HCT116 (cell line): ENCODE data around the gene SSTR3. TPM values are rescaled to one million over a fixed set of nuclear protein-coding genes. Genes with fewer than 3 reads are reported as not detected.

ENCODE experiments used
- ATAC-seq: fragments of 200-7000 bp; cut with Tn5 transposase; 2 replicates; pipeline ENCODE4 v1.9.1; 2020; ENCODE audit warnings: mild to moderate bottlenecking, moderate library complexity
- BruUV-seq: library from RNA; stranded (reverse); fragments of 400-500 nt; replicated peaks from 2 replicates; lab custom pipeline; 2021; lab: Mats Ljungman, UMichigan
- CTCF ChIA-PET: fragments of 300-600 bp; sonication (Branson Sonifier 250); formaldehyde crosslinking; loops from one replicate; lab custom pipeline; 2021; ENCODE audit warnings: antibody characterized with exemption; lab: Charles Lee
- POLR2A ChIA-PET: fragments of 300-600, 350-600 bp; sonication (Branson Sonifier 250); formaldehyde crosslinking; loops from one replicate; lab custom pipeline; 2021; ENCODE audit warnings: antibody characterized with exemption; lab: Charles Lee
- RAD21 ChIA-PET, 2 experiments: fragments of 300-600 bp; sonication (Branson Sonifier 250); formaldehyde crosslinking; loops; one replicate each; lab custom pipeline; 2023; ENCODE audit warnings: low total read pairs in 2 of 2; ENCODE audit not compliant: uncharacterized antibody in 2 of 2, unreplicated experiment in 2 of 2, low non-redundant PET in 1 of 2; lab: Charles Lee
- DNase-seq: peaks from one replicate; pipeline ENCODE4 v3.0.0-alpha.2; 2010; ENCODE audit warnings: low read depth, low spot score
- H2AFZ ChIP-seq: fragments of 200-600 bp; shearing (Covaris generic), sonication (generic); 2 replicates; pipeline ENCODE4 v1.6.1; 2017; ENCODE audit warnings: low read depth, mixed run types, mixed read lengths, antibody characterized with exemption, low read length; ENCODE audit not compliant: poor library complexity, severe bottlenecking
- H3K27ac ChIP-seq: 2 replicates; pipeline ENCODE4 v1.5.1; 2012; ENCODE audit warnings: low read depth, low read length
- H3K27me3 ChIP-seq: fragments of 200-600 bp; sonication (generic); 2 replicates; pipeline ENCODE4 v1.6.1; 2016; ENCODE audit warnings: mixed run types, low read length, mixed read lengths; ENCODE audit not compliant: insufficient read depth
- H3K36me3 ChIP-seq, 2 experiments: fragments of 200-500 bp in 1 of 2; fragments of 200-600 bp in 1 of 2; sonication (Bioruptor generic) in 1 of 2; sonication (generic) in 1 of 2; 2 replicates each; pipeline versions ENCODE4 v1.5.1 to v1.6.1; 2014 to 2016; ENCODE audit warnings: low read length in 2 of 2, inconsistent platforms in 1 of 2, mixed read lengths in 1 of 2, mixed run types in 1 of 2; ENCODE audit not compliant: insufficient read depth in 2 of 2, control insufficient read depth in 1 of 2
- H3K4me1 ChIP-seq, 2 experiments: fragments of 200-600 bp in 1 of 2; sonication (generic) in 1 of 2; 2 replicates each; pipeline versions ENCODE4 v1.5.1 to v1.6.1; 2012 to 2017; ENCODE audit warnings: low read length in 2 of 2, inconsistent platforms in 1 of 2, mild to moderate bottlenecking in 1 of 2, mixed read lengths in 1 of 2, mixed run types in 1 of 2, moderate library complexity in 1 of 2; ENCODE audit not compliant: insufficient read depth in 2 of 2, control insufficient read depth in 1 of 2
- H3K4me2 ChIP-seq: fragments of 200-600 bp; sonication (generic); 2 replicates; pipeline ENCODE4 v1.6.1; 2017; ENCODE audit warnings: mixed run types, low read length, mixed read lengths
- H3K4me3 ChIP-seq, 2 experiments: fragments of 200-600 bp in 1 of 2; sonication (generic) in 1 of 2; replicated peaks in 1 of 2; 2 replicates each; pipeline ENCODE4 v1.5.1; 2011 to 2016; ENCODE audit warnings: low read length in 2 of 2, control low read depth in 1 of 2, low read depth in 1 of 2, mild to moderate bottlenecking in 1 of 2, mixed read lengths in 1 of 2, mixed run types in 1 of 2
- H3K79me2 ChIP-seq: fragments of 200-600 bp; sonication (generic); 2 replicates; pipeline ENCODE4 v1.6.1; 2017; ENCODE audit warnings: mild to moderate bottlenecking, mixed run types, low read length, moderate library complexity, mixed read lengths; ENCODE audit not compliant: insufficient read depth
- H3K9ac ChIP-seq: fragments of 200-600 bp; sonication (generic); 2 replicates; pipeline ENCODE4 v1.6.1; 2016; ENCODE audit warnings: low read length, mixed read lengths
- H3K9me2 ChIP-seq: fragments of 200-600 bp; sonication (generic), shearing (Covaris generic); 2 replicates; pipeline ENCODE4 v1.6.1; 2017; ENCODE audit warnings: mixed run types, mild to moderate bottlenecking, moderate library complexity; ENCODE audit not compliant: insufficient read depth
- H3K9me3 ChIP-seq, 2 experiments: fragments of 200-500 bp in 1 of 2; fragments of 200-600 bp in 1 of 2; sonication (Bioruptor generic) in 1 of 2; sonication (generic) in 1 of 2; 2 replicates each; pipeline ENCODE4 v1.6.1; 2014 to 2017; ENCODE audit warnings: low read length in 2 of 2, mixed read lengths in 2 of 2, inconsistent platforms in 1 of 2, low read depth in 1 of 2, mild to moderate bottlenecking in 1 of 2, mixed run types in 1 of 2, moderate library complexity in 1 of 2; ENCODE audit not compliant: control insufficient read depth in 1 of 2, insufficient read depth in 1 of 2
- H4K20me1 ChIP-seq: fragments of 200-600 bp; sonication (generic), shearing (Covaris generic); 2 replicates; pipeline ENCODE4 v1.6.1; 2017; ENCODE audit warnings: mixed run types, mild to moderate bottlenecking, moderate library complexity; ENCODE audit not compliant: insufficient read depth
- CBX3 ChIP-seq: IDR thresholded peaks from 2 replicates; pipeline ENCODE4 v1.6.1; 2012; ENCODE audit warnings: low read depth
- CTCF ChIP-seq, 3 experiments: fragments of 200-600 bp in 1 of 3; sonication (generic) in 1 of 3; IDR thresholded peaks in 2 of 3; conservative IDR thresholded peaks in 1 of 3; 2 replicates each; pipeline ENCODE4 v1.5.1; 2012 to 2017; ENCODE audit warnings: low read depth in 2 of 3, low read length in 2 of 3, antibody characterized with exemption in 1 of 3, borderline replicate concordance in 1 of 3, control low read depth in 1 of 3, mild to moderate bottlenecking in 1 of 3, mixed read lengths in 1 of 3, mixed run types in 1 of 3, moderate library complexity in 1 of 3; ENCODE audit not compliant: insufficient read depth in 1 of 3
- EGR1 ChIP-seq: IDR thresholded peaks from 2 replicates; pipeline ENCODE4 v1.6.1; 2012; ENCODE audit warnings: low read depth
- FOSL1 ChIP-seq: IDR thresholded peaks from 2 replicates; pipeline ENCODE4 v1.6.1; 2012; ENCODE audit warnings: low read depth
- JUND ChIP-seq: IDR thresholded peaks from 2 replicates; pipeline ENCODE4 v1.6.1; 2012
- MAX ChIP-seq: IDR thresholded peaks from 2 replicates; pipeline ENCODE4 v1.6.1; 2012
- POLR2AphosphoS5 ChIP-seq: IDR thresholded peaks from 2 replicates; pipeline ENCODE4 v1.6.1; 2011; ENCODE audit warnings: mild to moderate bottlenecking, low read depth, low read length, moderate library complexity
- RAD21 ChIP-seq: IDR thresholded peaks from 2 replicates; pipeline ENCODE4 v1.6.1; 2012; ENCODE audit warnings: low read depth, mild to moderate bottlenecking
- REST ChIP-seq: IDR thresholded peaks from 2 replicates; pipeline ENCODE4 v1.6.1; 2012; ENCODE audit warnings: low read depth
- SIN3A ChIP-seq: IDR thresholded peaks from 2 replicates; pipeline ENCODE4 v1.6.1; 2012; ENCODE audit warnings: low read depth
- SP1 ChIP-seq: IDR thresholded peaks from 2 replicates; pipeline ENCODE4 v1.6.1; 2012; ENCODE audit warnings: low read depth
- SRF ChIP-seq: IDR thresholded peaks from 2 replicates; pipeline ENCODE4 v1.6.1; 2012; ENCODE audit warnings: low read depth
- TCF7L2 ChIP-seq: IDR thresholded peaks from 2 replicates; pipeline ENCODE4 v1.7.0; 2011; ENCODE audit warnings: borderline replicate concordance, inconsistent platforms; ENCODE audit not compliant: insufficient read depth, insufficient read length; ENCODE audit errors: extremely low read depth
- ZBTB33 ChIP-seq: IDR thresholded peaks from 2 replicates; pipeline ENCODE4 v1.6.1; 2011; ENCODE audit warnings: mild to moderate bottlenecking, low read length, moderate library complexity; ENCODE audit not compliant: insufficient replicate concordance; ENCODE audit errors: extremely low read depth
- ZFX ChIP-seq: fragments of 450-650 bp; IDR thresholded peaks from 2 replicates; pipeline ENCODE4 v1.6.1; 2017
- ZNF274 ChIP-seq: fragments of 200-500 bp; sonication (Bioruptor generic); IDR thresholded peaks from 2 replicates; pipeline ENCODE4 v1.6.1; 2014; ENCODE audit warnings: mild to moderate bottlenecking, low read depth, low read length, inconsistent platforms
- intact Hi-C: fragments of 100-400 bp; cut with micrococcal nuclease; formaldehyde crosslinking; loops from 2 replicates; pipeline ENCODE4 v1.10.0; 2022
- total RNA-seq: library from RNA; stranded (reverse); gene quantifications from one replicate; pipeline ENCODE4 v1.2.1, GENCODE V29; 2021; ENCODE audit not compliant: unreplicated experiment

The SSTR3 gene
- total RNA-seq, 1 experiment from 2014 or later = not detected

- no peak for TF ChIP-seq FOSL1
- TF ChIP-seq SRF = no peak
- TF ChIP-seq SIN3A = no peak
- no peak for TF ChIP-seq CTCF (IDR thresholded peaks at IDR 0.05 in 2 of 3, conservative IDR thresholded peaks at IDR 0.05 in 1 of 3; ENCODE audit: borderline replicate concordance in 1 of 3, insufficient read depth in 1 of 3, low read depth in 2 of 3, low read length in 2 of 3)
- no peak for TF ChIP-seq ZFX
- TF ChIP-seq EGR1 = no peak
- TF ChIP-seq ZNF274 = no peak
- no peak for TF ChIP-seq REST
- TF ChIP-seq MAX = no peak
- no peak for TF ChIP-seq POLR2AphosphoS5
- no peak for TF ChIP-seq JUND
- no peak for TF ChIP-seq RAD21
- TF ChIP-seq SP1 = no peak
- no peak for TF ChIP-seq CBX3
- no peak for TF ChIP-seq TCF7L2
- no peak for TF ChIP-seq ZBTB33
- ATAC-seq (no peak), DNase-seq (no peak)
- Histone ChIP-seq H4K20me1 (no peaks in the 10 kb centered on the region), H3K79me2 (no peaks in the 10 kb centered on the region), H3K9me3 (no peaks in the 10 kb centered on the region), H2AFZ (no peak overlapping the region), H3K27me3 (no peaks in the 10 kb centered on the region), H3K9ac (no peak overlapping the region), H3K4me1 (peaks cover 57 to 95% of the 10 kb centered on the region in 2 experiments), H3K9me2 (no peaks in the 10 kb centered on the region), H3K4me3 (no peak overlapping the region), H3K4me2 (no peak overlapping the region), H3K36me3 (no peaks in the 10 kb centered on the region), H3K27ac (no peak overlapping the region)
- ChIA-PET CTCF (no interaction called here), RAD21 (no interaction called here), POLR2A (no interaction called here)
- intact Hi-C loops = loop anchor here (10.0 kb wide), 2 partner anchors 59 to 339 kb away; no protein-coding TSS in a partner anchor
- no TSS peak for BruUV-seq
These were observed 18.6 kb downstream of the SSTR3 start for GRCh38 chr22:37193629-37194191.
